Peyer's patch (tissue), 4 donors: Measurements from ENCODE around the gene CCNJ.

ENCODE experiments used
- POLR2A ChIP-seq, 2 donors: fragments of 450-650 bp; IDR thresholded peaks; one replicate each; pipeline ENCODE4 v1.5.1; 2017; ENCODE audit warnings: antibody characterized with exemption in 2 of 2, mild to moderate bottlenecking in 2 of 2, moderate library complexity in 2 of 2
- TF ChIP-seq, protein P1 (sequence below), 6 experiments: fragments of 450-650 bp in 4 of 6; fragments of 200-600 bp in 2 of 6; sonication (generic) in 1 of 6; IDR thresholded peaks; one replicate each; pipeline ENCODE4 v1.5.1; 2017 to 2019; ENCODE audit warnings: antibody characterized with exemption in 6 of 6, mild to moderate bottlenecking in 3 of 6, moderate library complexity in 1 of 6

DNA sequence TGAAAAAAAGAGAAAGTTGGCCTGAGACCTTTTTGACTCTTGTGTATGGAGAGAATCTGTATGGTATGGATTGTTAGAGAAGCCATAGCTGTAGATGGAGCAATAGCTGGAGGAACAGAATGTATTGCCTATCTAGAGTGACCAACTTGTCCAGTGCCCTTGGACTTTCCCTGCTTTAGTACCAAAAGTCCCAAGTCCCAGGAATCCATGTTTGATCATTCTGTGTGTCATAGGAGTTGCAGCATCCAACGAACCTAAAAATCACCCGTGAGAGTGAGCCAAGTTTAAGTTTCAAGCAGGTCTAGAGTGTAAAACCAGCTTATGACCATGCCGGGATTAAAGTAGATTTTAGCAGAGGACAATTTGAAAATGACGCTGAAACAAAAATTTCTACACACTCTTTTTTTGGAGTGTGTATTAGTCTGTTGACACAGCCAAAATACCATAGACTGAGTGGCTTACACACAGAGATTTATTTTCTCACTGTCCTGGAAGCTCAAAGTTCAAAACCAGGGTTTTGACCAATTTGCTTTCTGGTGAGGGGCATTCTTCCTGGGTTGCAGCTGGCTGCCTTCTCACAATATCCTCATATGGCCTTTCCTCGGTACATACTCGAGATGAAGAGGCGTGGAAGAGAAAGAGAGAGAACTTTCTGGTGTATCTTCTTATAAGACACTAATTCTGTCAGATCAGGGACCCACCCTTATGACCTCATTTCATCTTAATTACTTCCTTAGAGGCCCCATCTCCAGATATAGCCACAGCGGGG is 49.8 kb downstream of the CCNJ start:
- TF ChIP-seq POLR2A (IDR thresholded peaks at IDR 0.05) = no peak
- TF ChIP-seq, protein P1, sequence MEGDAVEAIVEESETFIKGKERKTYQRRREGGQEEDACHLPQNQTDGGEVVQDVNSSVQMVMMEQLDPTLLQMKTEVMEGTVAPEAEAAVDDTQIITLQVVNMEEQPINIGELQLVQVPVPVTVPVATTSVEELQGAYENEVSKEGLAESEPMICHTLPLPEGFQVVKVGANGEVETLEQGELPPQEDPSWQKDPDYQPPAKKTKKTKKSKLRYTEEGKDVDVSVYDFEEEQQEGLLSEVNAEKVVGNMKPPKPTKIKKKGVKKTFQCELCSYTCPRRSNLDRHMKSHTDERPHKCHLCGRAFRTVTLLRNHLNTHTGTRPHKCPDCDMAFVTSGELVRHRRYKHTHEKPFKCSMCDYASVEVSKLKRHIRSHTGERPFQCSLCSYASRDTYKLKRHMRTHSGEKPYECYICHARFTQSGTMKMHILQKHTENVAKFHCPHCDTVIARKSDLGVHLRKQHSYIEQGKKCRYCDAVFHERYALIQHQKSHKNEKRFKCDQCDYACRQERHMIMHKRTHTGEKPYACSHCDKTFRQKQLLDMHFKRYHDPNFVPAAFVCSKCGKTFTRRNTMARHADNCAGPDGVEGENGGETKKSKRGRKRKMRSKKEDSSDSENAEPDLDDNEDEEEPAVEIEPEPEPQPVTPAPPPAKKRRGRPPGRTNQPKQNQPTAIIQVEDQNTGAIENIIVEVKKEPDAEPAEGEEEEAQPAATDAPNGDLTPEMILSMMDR (IDR thresholded peaks at IDR 0.05) = no peak
